CD4-positive, alpha-beta T cell (primary cell): ENCODE measurements around the gene DNAJB1. TPM values are rescaled to one million over a fixed set of nuclear protein-coding genes. Genes with fewer than 3 reads are reported as not detected.

Experiments
- ATAC-seq: fragments of 200-7000 bp; cut with Tn5 transposase; one replicate; pipeline ENCODE4 v1.10.0; 2022; ENCODE audit warnings: mild to moderate bottlenecking; ENCODE audit not compliant: poor library complexity
- CTCF ChIA-PET: fragments of 350-600 bp; sonication (Branson Sonifier 250); formaldehyde crosslinking; loops from one replicate; lab custom pipeline; 2021; ENCODE audit warnings: antibody characterized with exemption, inconsistent platforms; lab: Charles Lee
- POLR2A ChIA-PET: fragments of 350-600 bp; sonication (Branson Sonifier 250); formaldehyde crosslinking; loops from one replicate; lab custom pipeline; 2021; ENCODE audit warnings: antibody characterized with exemption, inconsistent platforms; lab: Charles Lee
- DNase-seq, 14 experiments: peaks; one replicate each; pipeline ENCODE4 v3.0.0-alpha.2; 2013 to 2020; ENCODE audit warnings: mixed read lengths in 2 of 14
- H3K27ac ChIP-seq, 2 donors: one replicate each; pipeline versions ENCODE4 v1.5.1 to v1.7.0; 2013; ENCODE audit warnings: low read length in 2 of 2, low read depth in 1 of 2, mild to moderate bottlenecking in 1 of 2
- H3K27me3 ChIP-seq, 2 experiments: 1 replicate in 1 of 2; 2 replicates in 1 of 2; pipeline versions ENCODE4 v1.6.1 to v1.7.0; 2013; ENCODE audit warnings: low read length in 2 of 2, control low read depth in 1 of 2, mild to moderate bottlenecking in 1 of 2, moderate library complexity in 1 of 2; ENCODE audit not compliant: insufficient read depth in 2 of 2, control insufficient read depth in 1 of 2
- H3K36me3 ChIP-seq: one replicate; pipeline ENCODE4 v1.6.1; 2013; ENCODE audit warnings: low read length, control low read depth; ENCODE audit not compliant: insufficient read depth
- H3K4me1 ChIP-seq: one replicate; pipeline ENCODE4 v1.6.1; 2013; ENCODE audit warnings: low read length, control low read depth; ENCODE audit not compliant: insufficient read depth
- H3K4me3 ChIP-seq: one replicate; pipeline ENCODE4 v1.5.1; 2013; ENCODE audit warnings: mild to moderate bottlenecking, low read length, moderate library complexity
- H3K9me3 ChIP-seq, 2 experiments: 1 replicate in 1 of 2; 2 replicates in 1 of 2; pipeline versions ENCODE4 v1.6.1 to v1.7.0; 2013; ENCODE audit warnings: low read length in 2 of 2, mild to moderate bottlenecking in 2 of 2, control low read depth in 1 of 2, moderate library complexity in 1 of 2; ENCODE audit not compliant: control insufficient read depth in 1 of 2, insufficient read depth in 1 of 2
- H3K27ac Mint-ChIP-seq: one replicate; pipeline ENCODE4 v1.8.0; 2020; ENCODE audit warnings: mixed read lengths
- H3K27me3 Mint-ChIP-seq: one replicate; pipeline ENCODE4 v1.8.0; 2021; ENCODE audit warnings: mixed read lengths
- H3K36me3 Mint-ChIP-seq: one replicate; pipeline ENCODE4 v1.8.0; 2021; ENCODE audit warnings: low read depth, mixed read lengths
- H3K4me1 Mint-ChIP-seq: one replicate; pipeline ENCODE4 v1.8.0; 2021; ENCODE audit warnings: low read depth, mixed read lengths
- H3K4me3 Mint-ChIP-seq: one replicate; pipeline ENCODE4 v1.8.0; 2020; ENCODE audit warnings: mild to moderate bottlenecking, mixed read lengths
- H3K9me3 Mint-ChIP-seq: one replicate; pipeline ENCODE4 v1.8.0; 2020; ENCODE audit warnings: mixed read lengths
- intact Hi-C, 2 experiments: fragments of 100-400 bp; cut with DNase I in 1 of 2; cut with micrococcal nuclease in 1 of 2; formaldehyde crosslinking; loops; one replicate each; pipeline versions ENCODE4 v1.15.1 to v1.9.0; 2023 to 2025; cut with DNase I, micrococcal nuclease
- total RNA-seq, 174 experiments: library from RNA in 2 of 174; stranded (reverse) in 2 of 174; gene quantifications; one replicate each; pipeline ENCODE4 v1.2.3 and lab custom pipeline; 2021 to 2026
- TF ChIP-seq, protein P1 (sequence below): fragments of 200-600 bp; IDR thresholded peaks from one replicate; pipeline ENCODE4 v1.8.0; 2022; ENCODE audit warnings: antibody characterized with exemption, mild to moderate bottlenecking

Gene DNAJB1
- total RNA-seq, 2 experiments from 2014 or later: 666 to 672 TPM

DNA sequence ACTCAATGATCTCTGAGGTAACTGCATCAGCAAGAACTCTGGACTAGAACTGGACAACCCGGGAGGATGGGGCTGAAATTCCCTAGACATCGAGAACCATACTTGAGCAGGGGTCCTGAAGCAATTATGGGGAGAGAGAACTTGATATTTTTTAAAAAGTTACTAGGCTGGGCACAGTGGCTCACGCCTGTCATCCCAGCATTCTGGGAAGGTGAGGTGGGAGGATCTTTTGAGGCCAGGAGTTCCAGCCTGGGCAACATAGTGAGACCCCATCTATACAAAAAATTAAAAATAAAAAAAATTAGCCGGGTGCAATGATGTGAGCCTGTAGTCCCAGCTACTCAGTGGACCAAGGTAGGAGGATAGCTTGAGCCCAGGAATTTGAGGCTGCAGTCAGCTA is 2.3 kb upstream of the DNAJB1 start:
- DNase-seq (no peak), ATAC-seq (no peak)
- Mint-ChIP-seq H3K36me3 (peaks cover 36% of the 10 kb centered on the region), H3K4me1 (peaks cover 75% of the 10 kb centered on the region), H3K27ac (peak overlapping the region; percentile 100), H3K27me3 (no peaks in the 10 kb centered on the region), H3K4me3 (peak overlapping the region; percentile 100), H3K9me3 (no peaks in the 10 kb centered on the region)
- no peaks in the 10 kb centered on the region for H3K27me3 ChIP-seq
- peaks cover 14% of the 10 kb centered on the region for H3K36me3 ChIP-seq
- CTCF ChIA-PET: interaction anchor here (0.6 to 1.4 kb wide), 3 partner anchors 31 to 497 kb away, joined by 3 to 4 read pairs (median 3); no protein-coding TSS in a partner anchor
- H3K9me3 ChIP-seq: no peaks in the 10 kb centered on the region
- no peak overlapping the region for H3K4me3 ChIP-seq
- POLR2A ChIA-PET: interaction anchor here (1.2 to 9.8 kb wide), 6 partner anchors 12 to 1727 kb away, joined by 3 to 430 read pairs (median 10); partner anchors contain the start of genes GIPC1 and NDUFB7
- TF ChIP-seq, protein P1, sequence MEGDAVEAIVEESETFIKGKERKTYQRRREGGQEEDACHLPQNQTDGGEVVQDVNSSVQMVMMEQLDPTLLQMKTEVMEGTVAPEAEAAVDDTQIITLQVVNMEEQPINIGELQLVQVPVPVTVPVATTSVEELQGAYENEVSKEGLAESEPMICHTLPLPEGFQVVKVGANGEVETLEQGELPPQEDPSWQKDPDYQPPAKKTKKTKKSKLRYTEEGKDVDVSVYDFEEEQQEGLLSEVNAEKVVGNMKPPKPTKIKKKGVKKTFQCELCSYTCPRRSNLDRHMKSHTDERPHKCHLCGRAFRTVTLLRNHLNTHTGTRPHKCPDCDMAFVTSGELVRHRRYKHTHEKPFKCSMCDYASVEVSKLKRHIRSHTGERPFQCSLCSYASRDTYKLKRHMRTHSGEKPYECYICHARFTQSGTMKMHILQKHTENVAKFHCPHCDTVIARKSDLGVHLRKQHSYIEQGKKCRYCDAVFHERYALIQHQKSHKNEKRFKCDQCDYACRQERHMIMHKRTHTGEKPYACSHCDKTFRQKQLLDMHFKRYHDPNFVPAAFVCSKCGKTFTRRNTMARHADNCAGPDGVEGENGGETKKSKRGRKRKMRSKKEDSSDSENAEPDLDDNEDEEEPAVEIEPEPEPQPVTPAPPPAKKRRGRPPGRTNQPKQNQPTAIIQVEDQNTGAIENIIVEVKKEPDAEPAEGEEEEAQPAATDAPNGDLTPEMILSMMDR: no peak
- H3K4me1 ChIP-seq: peaks cover 86% of the 10 kb centered on the region
- intact Hi-C loops: loop anchor here in 1 of 2 experiments (5.0 kb wide), 1 partner anchor 673 kb away; no protein-coding TSS in a partner anchor
- H3K27ac ChIP-seq: peak overlapping the region; percentile 39 to 96

DNA sequence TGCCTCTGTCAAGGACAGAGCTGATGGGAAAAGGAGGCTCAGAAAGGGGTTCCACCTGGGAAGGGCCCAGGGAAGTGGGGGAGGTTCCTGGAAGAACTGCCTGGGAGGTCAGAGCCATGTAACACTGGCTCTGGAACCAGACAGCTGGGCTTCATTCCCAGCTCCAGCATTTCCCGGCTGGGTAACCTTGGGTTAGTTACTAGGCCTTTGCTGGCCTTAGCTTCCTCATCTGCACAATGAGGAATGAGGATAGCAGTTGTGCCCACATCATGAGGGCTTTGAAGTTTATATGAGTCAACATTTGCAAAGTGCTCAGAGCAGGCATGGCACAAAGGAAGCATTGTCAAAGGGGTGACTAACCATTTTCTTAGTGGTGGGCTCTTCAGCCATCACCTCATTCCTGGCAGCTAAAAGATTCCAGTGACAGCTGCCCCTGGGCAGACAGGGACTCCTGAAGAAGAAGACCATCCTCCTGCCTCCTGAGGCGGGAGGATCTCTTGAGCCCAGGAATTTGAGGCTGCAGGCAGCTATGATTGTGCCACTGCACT is 1.7 kb upstream of the DNAJB1 start:
- ATAC-seq (no peak), DNase-seq (peak in 2 of 14 experiments; percentile 51)
- ChIA-PET CTCF (interaction anchor here (0.6 to 1.4 kb wide), 5 partner anchors 9 to 496 kb away, joined by 3 to 5 read pairs (median 3); partner anchors contain the start of gene TECR), POLR2A (interaction anchor here (1.2 to 9.8 kb wide), 5 partner anchors 12 to 1727 kb away, joined by 3 to 430 read pairs (median 4); partner anchors contain the start of gene NDUFB7)
- intact Hi-C loops: loop anchor here in 1 of 2 experiments (5.0 kb wide), 1 partner anchor 673 kb away; no protein-coding TSS in a partner anchor
- Histone ChIP-seq H3K4me1 (peaks cover 88% of the 10 kb centered on the region), H3K9me3 (no peaks in the 10 kb centered on the region), H3K27ac (peak overlapping the region; percentile 39 to 89), H3K36me3 (peaks cover 20% of the 10 kb centered on the region), H3K27me3 (no peaks in the 10 kb centered on the region), H3K4me3 (no peak overlapping the region)
- H3K27ac Mint-ChIP-seq: peak overlapping the region; percentile 100
- TF ChIP-seq, protein P1: no peak
- peak overlapping the region; percentile 100 for H3K4me3 Mint-ChIP-seq
- no peaks in the 10 kb centered on the region for H3K27me3 Mint-ChIP-seq
- peaks cover 77% of the 10 kb centered on the region for H3K4me1 Mint-ChIP-seq
- no peaks in the 10 kb centered on the region for H3K9me3 Mint-ChIP-seq
- H3K36me3 Mint-ChIP-seq: peaks cover 42% of the 10 kb centered on the region

DNA sequence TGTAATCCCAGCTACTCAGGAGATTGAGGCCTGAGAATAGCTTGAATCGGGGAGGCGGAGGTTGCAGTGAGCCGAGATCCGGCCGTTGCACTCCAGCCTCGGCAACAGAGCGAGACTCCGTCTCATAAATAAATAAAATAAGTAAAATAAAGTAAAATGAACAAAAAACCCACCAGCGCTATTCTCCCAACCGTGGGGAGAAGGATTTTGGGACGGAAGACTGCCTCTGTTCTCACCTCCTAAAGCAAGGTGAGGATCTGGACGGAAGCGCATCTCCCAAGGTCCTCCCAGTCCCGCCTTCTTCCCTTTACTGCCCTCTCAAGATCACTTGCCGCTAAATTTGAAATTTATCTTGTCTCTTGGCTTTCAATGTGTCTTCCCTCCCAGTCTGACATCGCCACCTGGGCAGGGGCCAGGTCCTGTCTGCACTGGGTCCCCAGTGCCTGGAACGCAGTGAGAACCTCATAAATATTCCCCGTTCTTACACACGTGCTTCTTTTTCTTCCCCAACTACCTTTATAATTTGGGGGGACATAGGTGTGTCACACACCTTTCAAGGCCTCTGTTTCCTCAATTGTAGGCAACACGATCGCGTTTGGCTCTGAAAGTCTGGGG is 1.2 kb upstream of the DNAJB1 start:
- Mint-ChIP-seq H3K36me3 (peaks cover 47% of the 10 kb centered on the region), H3K9me3 (no peaks in the 10 kb centered on the region), H3K27me3 (no peaks in the 10 kb centered on the region), H3K27ac (peak overlapping the region; percentile 100), H3K4me1 (peaks cover 81% of the 10 kb centered on the region), H3K4me3 (peak overlapping the region; percentile 100)
- no peak overlapping the region for H3K4me3 ChIP-seq
- H3K36me3 ChIP-seq: peaks cover 26% of the 10 kb centered on the region
- ChIA-PET POLR2A (interaction anchor here (1.3 to 9.8 kb wide), 7 partner anchors 11 to 1805 kb away, joined by 3 to 430 read pairs (median 12); partner anchors contain the start of genes ADGRE5, IL27RA, KLF2 and NDUFB7), CTCF (interaction anchor here (0.9 to 1.4 kb wide), 4 partner anchors 9 to 37 kb away, joined by 3 to 5 read pairs (median 4); partner anchors contain the start of gene TECR)
- H3K27ac ChIP-seq: peak overlapping the region; percentile 86 to 89
- intact Hi-C loops: no loop called here
- H3K27me3 ChIP-seq: no peaks in the 10 kb centered on the region
- ATAC-seq (no peak), DNase-seq (peak in 1 of 14 experiments; percentile 38)
- H3K4me1 ChIP-seq: peaks cover 88% of the 10 kb centered on the region
- TF ChIP-seq, protein P1: no peak
- no peaks in the 10 kb centered on the region for H3K9me3 ChIP-seq
